Measurements from ENCODE around the gene TMEM9. TPM values are rescaled to one million over a fixed set of nuclear protein-coding genes. Genes with fewer than 3 reads are reported as not detected.

The TMEM9 gene
- total and polyA plus RNA-seq, 2 donors (not counting 3 experiments of a cell fraction or from before 2014, with no cell fraction given): 39.3 to 96.1 TPM

GRCh38 chr1:201192261-201192788, 38.1 kb upstream of the TMEM9 start:
- H2AFZ ChIP-seq (ENCODE audit: low read depth, low read length): no peak overlapping the region
- no TSS peak for BruUV-seq (replicated peaks)
- no peaks in the 10 kb centered on the region for H3K36me3 ChIP-seq (ENCODE audit: control insufficient read depth in 2 of 2, extremely low read depth in 1 of 2, insufficient read depth in 2 of 2, low read length in 2 of 2)
- FAIRE-seq: no peak
- H3K79me2 ChIP-seq (ENCODE audit: control insufficient read depth, insufficient read depth, low read length): no peaks in the 10 kb centered on the region
- H4K20me1 ChIP-seq (replicated peaks; ENCODE audit: control insufficient read depth, extremely low read depth, insufficient read depth, low read length): no peaks in the 10 kb centered on the region
- no peaks in the 10 kb centered on the region for H3K9me1 ChIP-seq (replicated peaks; ENCODE audit: control insufficient read depth, extremely low read depth, insufficient read depth, low read length)
- TF ChIP-seq GATA2 (IDR thresholded peaks at IDR 0.05; ENCODE audit: insufficient read depth, insufficient read length, low read depth, low read length) (no peak), JUN (IDR thresholded peaks at IDR 0.05; ENCODE audit: borderline replicate concordance, insufficient read depth, insufficient read length, low read depth) (no peak), POLR2A (IDR thresholded peaks at IDR 0.05; ENCODE audit: low read depth, low read length) (no peak), FOS (IDR thresholded peaks at IDR 0.05; ENCODE audit: borderline replicate concordance, insufficient read depth, low read length) (no peak), MAX (IDR thresholded peaks at IDR 0.05; ENCODE audit: insufficient read depth, insufficient read length) (no peak)
- no peak overlapping the region for H3K27ac ChIP-seq (ENCODE audit: insufficient read depth, low read depth, low read length)
- CTCF ChIA-PET: no interaction called here
- no peaks in the 10 kb centered on the region for H3K9me3 ChIP-seq (replicated peaks; ENCODE audit: control insufficient read depth, insufficient read depth, low read length)
- H3K4me2 ChIP-seq (ENCODE audit: insufficient read depth, low read length): no peak overlapping the region
- H3K4me1 ChIP-seq (ENCODE audit: control insufficient read depth, extremely low read depth, insufficient read depth, low read length): no peaks in the 10 kb centered on the region
- dilution Hi-C loops (cut with MboI; ENCODE audit: extremely low pct_ligation_motif_present, low sequenced_read_pairs) (no loop called here), intact Hi-C loops (cut with micrococcal nuclease) (no loop called here)
- H3K9ac ChIP-seq (replicated peaks; ENCODE audit: extremely low read depth, insufficient read depth, low read length): no peak overlapping the region
- peaks cover 5 to 9% of the 10 kb centered on the region in 2 experiments for H3K27me3 ChIP-seq (ENCODE audit: control insufficient read depth in 2 of 2, insufficient read depth in 2 of 2, low read length in 2 of 2)
- no peak overlapping the region for H3K4me3 ChIP-seq (replicated peaks in 1 of 3; ENCODE audit: insufficient read depth in 1 of 3, low read depth in 1 of 3, low read length in 3 of 3)
- DNase-seq (ENCODE audit: low read depth, low spot score): no peak
- POLR2A ChIA-PET: no interaction called here

- no peaks in the 10 kb centered on the region for H3K36me3 ChIP-seq (ENCODE audit: control insufficient read depth in 2 of 2, extremely low read depth in 1 of 2, insufficient read depth in 2 of 2, low read length in 2 of 2)
- H3K9me1 ChIP-seq (replicated peaks; ENCODE audit: control insufficient read depth, extremely low read depth, insufficient read depth, low read length): no peaks in the 10 kb centered on the region
- no peak overlapping the region for H3K9ac ChIP-seq (replicated peaks; ENCODE audit: extremely low read depth, insufficient read depth, low read length)
- no peaks in the 10 kb centered on the region for H4K20me1 ChIP-seq (replicated peaks; ENCODE audit: control insufficient read depth, extremely low read depth, insufficient read depth, low read length)
- CTCF ChIA-PET: interaction anchor here (2.1 kb wide), 1 partner anchor 31 kb away, joined by 7 read pairs; no protein-coding TSS in a partner anchor
- no peaks in the 10 kb centered on the region for H3K9me3 ChIP-seq (replicated peaks; ENCODE audit: control insufficient read depth, insufficient read depth, low read length)
- dilution Hi-C loops (cut with MboI; ENCODE audit: extremely low pct_ligation_motif_present, low sequenced_read_pairs): no loop called here
- POLR2A ChIA-PET: no interaction called here
- no peak for FAIRE-seq
- H3K27ac ChIP-seq (ENCODE audit: insufficient read depth, low read depth, low read length): no peak overlapping the region
- H3K79me2 ChIP-seq (ENCODE audit: control insufficient read depth, insufficient read depth, low read length): no peaks in the 10 kb centered on the region
- peaks cover 5 to 13% of the 10 kb centered on the region in 2 experiments for H3K27me3 ChIP-seq (ENCODE audit: control insufficient read depth in 2 of 2, insufficient read depth in 2 of 2, low read length in 2 of 2)
- H3K4me3 ChIP-seq (replicated peaks in 1 of 3; ENCODE audit: insufficient read depth in 1 of 3, low read depth in 1 of 3, low read length in 3 of 3): no peak overlapping the region
- BruUV-seq (replicated peaks): no TSS peak
- no peak overlapping the region for H2AFZ ChIP-seq (ENCODE audit: low read depth, low read length)
- no peak overlapping the region for H3K4me2 ChIP-seq (ENCODE audit: insufficient read depth, low read length)
- peak; percentile 13 for DNase-seq (ENCODE audit: low read depth, low spot score)
- no peaks in the 10 kb centered on the region for H3K4me1 ChIP-seq (ENCODE audit: control insufficient read depth, extremely low read depth, insufficient read depth, low read length)
- intact Hi-C loops (cut with micrococcal nuclease): no loop called here
- TF ChIP-seq MYC (IDR thresholded peaks at IDR 0.05; ENCODE audit: low read depth, low read length): no peak
- TF ChIP-seq FOS (IDR thresholded peaks at IDR 0.05; ENCODE audit: borderline replicate concordance, insufficient read depth, low read length): peak; percentile 35
- peak; percentile 24 for TF ChIP-seq JUN (IDR thresholded peaks at IDR 0.05; ENCODE audit: borderline replicate concordance, insufficient read depth, insufficient read length, low read depth)
Observed at GRCh38 chr1:201191653-201192260, 37.5 kb upstream of the TMEM9 start.
